DOHH2 (cell line): ENCODE measurements around the gene HDAC11.

Experiments
- H3F3A ChIP-seq: fragments of 200-600 bp; sonication (generic), shearing (Covaris generic); 2 replicates; pipeline ENCODE4 v1.6.0; 2016; ENCODE audit warnings: antibody characterized with exemption, mild to moderate bottlenecking; ENCODE audit not compliant: control insufficient read depth, insufficient read depth
- H3K27ac ChIP-seq: fragments of 200-600 bp; sonication (generic); 2 replicates; pipeline ENCODE4 v1.5.1; 2014; ENCODE audit warnings: low read depth, mild to moderate bottlenecking, low read length, moderate library complexity
- H3K27me3 ChIP-seq: fragments of 200-600 bp; sonication (generic); 2 replicates; pipeline ENCODE4 v1.6.1; 2014; ENCODE audit warnings: mild to moderate bottlenecking, low read length, mixed read lengths; ENCODE audit not compliant: control insufficient read depth
- H3K36me3 ChIP-seq: fragments of 200-600 bp; sonication (generic); 2 replicates; pipeline ENCODE4 v1.6.1; 2014; ENCODE audit warnings: mild to moderate bottlenecking, low read length, moderate library complexity, mixed read lengths; ENCODE audit not compliant: control insufficient read depth
- H3K4me1 ChIP-seq: fragments of 200-600 bp; sonication (generic); 2 replicates; pipeline ENCODE4 v1.6.1; 2014; ENCODE audit warnings: mild to moderate bottlenecking, low read length, mixed read lengths; ENCODE audit not compliant: control insufficient read depth
- H3K4me2 ChIP-seq: fragments of 200-600 bp; sonication (generic); 2 replicates; pipeline ENCODE4 v1.6.0; 2014; ENCODE audit warnings: mild to moderate bottlenecking, low read length, moderate library complexity
- H3K4me3 ChIP-seq: fragments of 200-600 bp; sonication (generic); 2 replicates; pipeline ENCODE4 v1.5.1; 2014; ENCODE audit warnings: mild to moderate bottlenecking, low read length, mixed read lengths
- H3K79me2 ChIP-seq: fragments of 200-600 bp; sonication (generic); 2 replicates; pipeline ENCODE4 v1.6.1; 2014; ENCODE audit warnings: mild to moderate bottlenecking, low read length, mixed read lengths; ENCODE audit not compliant: control insufficient read depth
- H3K9me2 ChIP-seq: fragments of 200-600 bp; sonication (generic); replicated peaks from 2 replicates; pipeline ENCODE4 v1.6.1; 2014; ENCODE audit warnings: mild to moderate bottlenecking, low read length, mixed read lengths; ENCODE audit not compliant: control insufficient read depth
- H3K9me3 ChIP-seq: fragments of 200-600 bp; sonication (generic); 2 replicates; pipeline ENCODE4 v1.6.1; 2014; ENCODE audit warnings: antibody characterized with exemption, low read length, mixed read lengths; ENCODE audit not compliant: control insufficient read depth, insufficient read depth
- H4K20me1 ChIP-seq: fragments of 200-600 bp; sonication (generic); 2 replicates; pipeline ENCODE4 v1.6.0; 2014; ENCODE audit warnings: low read depth, mild to moderate bottlenecking, antibody characterized with exemption, low read length, moderate library complexity; ENCODE audit not compliant: control insufficient read depth, insufficient read depth
- CTCF ChIP-seq: fragments of 200-600 bp; sonication (generic); IDR thresholded peaks from one replicate; pipeline ENCODE4 v1.5.1; 2014; ENCODE audit warnings: antibody characterized with exemption, mild to moderate bottlenecking, low read depth, low read length; ENCODE audit not compliant: poor library complexity, severe bottlenecking
- EZH2phosphoT487 ChIP-seq: fragments of 200-600 bp; sonication (generic); IDR thresholded peaks from 2 replicates; pipeline ENCODE4 v1.6.1; 2017; ENCODE audit warnings: borderline replicate concordance, mild to moderate bottlenecking, antibody characterized with exemption, low read length, moderate library complexity, mixed read lengths

HDAC11 gene

GRCh38 chr3:13536832-13537231 is 56.7 kb downstream of the HDAC11 start:
- TF ChIP-seq EZH2phosphoT487 (no peak), CTCF (no peak)
- Histone ChIP-seq H3F3A (no peaks in the 10 kb centered on the region), H3K9me2 (no peaks in the 10 kb centered on the region), H3K27me3 (no peaks in the 10 kb centered on the region), H3K27ac (no peak overlapping the region), H3K79me2 (no peaks in the 10 kb centered on the region), H3K9me3 (no peaks in the 10 kb centered on the region), H4K20me1 (no peaks in the 10 kb centered on the region), H3K4me2 (no peak overlapping the region), H3K36me3 (no peaks in the 10 kb centered on the region), H3K4me1 (no peaks in the 10 kb centered on the region; the same call in 1 of the 2 replicates), H3K4me3 (no peak overlapping the region)

GRCh38 chr3:13537244-13537908 is 57.3 kb downstream of the HDAC11 start:
- no peaks in the 10 kb centered on the region for H3K9me2 ChIP-seq
- no peak overlapping the region for H3K4me3 ChIP-seq
- no peaks in the 10 kb centered on the region for H3K36me3 ChIP-seq
- TF ChIP-seq EZH2phosphoT487: no peak
- TF ChIP-seq CTCF: no peak
- H3K27ac ChIP-seq: no peak overlapping the region
- H3K4me1 ChIP-seq: no peaks in the 10 kb centered on the region; the same call in 1 of the 2 replicates
- H3K79me2 ChIP-seq: no peaks in the 10 kb centered on the region
- no peak overlapping the region for H3K4me2 ChIP-seq
- H3K27me3 ChIP-seq: no peaks in the 10 kb centered on the region
- no peaks in the 10 kb centered on the region for H4K20me1 ChIP-seq
- no peaks in the 10 kb centered on the region for H3K9me3 ChIP-seq
- no peaks in the 10 kb centered on the region for H3F3A ChIP-seq

GRCh38 chr3:13537909-13538296 is 57.8 kb downstream of the HDAC11 start:
- no peaks in the 10 kb centered on the region for H3F3A ChIP-seq
- H3K79me2 ChIP-seq: no peaks in the 10 kb centered on the region
- H3K9me2 ChIP-seq: no peaks in the 10 kb centered on the region
- no peaks in the 10 kb centered on the region for H4K20me1 ChIP-seq
- no peaks in the 10 kb centered on the region for H3K9me3 ChIP-seq
- TF ChIP-seq CTCF (no peak), EZH2phosphoT487 (no peak)
- no peak overlapping the region for H3K4me3 ChIP-seq
- H3K4me1 ChIP-seq: no peaks in the 10 kb centered on the region; the same call in 1 of the 2 replicates
- H3K27me3 ChIP-seq: no peaks in the 10 kb centered on the region
- no peak overlapping the region for H3K4me2 ChIP-seq
- no peak overlapping the region for H3K27ac ChIP-seq
- no peaks in the 10 kb centered on the region for H3K36me3 ChIP-seq
